AG09309 (cell line): ENCODE results near the gene PDE3B.
"Not testable (repeated sequence)": the region's sequence is repeated elsewhere in the genome, so short reads cannot be mapped to it uniquely, and the experiment has no call there.

Experiments
- DNase-seq: peaks from one replicate; pipeline ENCODE4 v3.0.0-alpha.2; 2010; ENCODE audit warnings: low read depth
- H3K4me3 ChIP-seq: 2 replicates; pipeline ENCODE4 v1.5.1; 2011; ENCODE audit warnings: mild to moderate bottlenecking, low read depth, low read length, moderate library complexity; ENCODE audit not compliant: control insufficient read depth
- TF ChIP-seq, protein P1 (sequence below): IDR thresholded peaks from 2 replicates; pipeline ENCODE4 v1.5.1; 2011; ENCODE audit warnings: mild to moderate bottlenecking, low read depth, low read length, inconsistent platforms; ENCODE audit not compliant: insufficient read depth, control insufficient read depth; ENCODE audit errors: missing control alignments

The PDE3B gene

DNA sequence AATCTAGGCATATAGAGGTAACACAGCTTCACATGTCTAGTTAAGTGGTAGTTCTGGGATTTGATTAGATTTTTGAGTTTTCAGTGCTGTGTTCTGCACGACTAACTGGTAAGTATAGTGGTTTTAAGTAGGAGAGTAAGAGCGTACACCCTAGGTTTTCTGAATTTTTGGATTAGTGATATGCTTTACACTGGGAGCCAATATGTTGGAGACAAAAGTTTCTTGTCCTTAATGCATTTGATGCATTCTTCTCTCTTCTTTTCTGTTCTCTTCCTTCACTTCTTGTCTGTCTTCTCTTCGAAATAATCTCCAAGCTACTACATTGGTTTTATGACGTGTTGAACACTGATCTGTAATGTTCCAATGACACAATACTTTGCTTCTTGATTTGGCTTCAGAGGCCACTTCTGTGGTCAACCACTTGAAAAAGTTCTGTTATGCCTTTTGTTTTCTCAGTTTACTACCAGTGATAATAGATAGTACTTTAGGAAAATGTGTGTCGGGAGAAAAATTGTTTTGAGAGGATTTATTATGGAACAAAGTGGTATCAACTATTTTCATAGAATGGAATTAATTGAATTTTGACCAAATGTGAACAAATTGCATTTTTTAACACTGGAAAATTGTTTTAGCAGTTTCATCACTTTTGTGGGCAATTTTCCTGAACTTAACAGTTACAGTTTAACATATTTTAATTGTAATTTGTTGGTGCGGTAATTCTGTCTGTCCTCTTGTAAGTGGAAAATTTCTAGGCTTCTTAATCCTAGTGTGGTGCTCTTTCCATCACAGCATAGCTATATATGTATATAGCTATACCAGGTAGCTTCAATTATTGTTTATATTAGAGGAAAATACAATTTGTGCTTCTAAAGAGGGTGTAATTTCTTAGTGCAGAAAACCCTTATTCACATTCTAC is 2.6 kb downstream of the PDE3B start:
- TF ChIP-seq, protein P1, sequence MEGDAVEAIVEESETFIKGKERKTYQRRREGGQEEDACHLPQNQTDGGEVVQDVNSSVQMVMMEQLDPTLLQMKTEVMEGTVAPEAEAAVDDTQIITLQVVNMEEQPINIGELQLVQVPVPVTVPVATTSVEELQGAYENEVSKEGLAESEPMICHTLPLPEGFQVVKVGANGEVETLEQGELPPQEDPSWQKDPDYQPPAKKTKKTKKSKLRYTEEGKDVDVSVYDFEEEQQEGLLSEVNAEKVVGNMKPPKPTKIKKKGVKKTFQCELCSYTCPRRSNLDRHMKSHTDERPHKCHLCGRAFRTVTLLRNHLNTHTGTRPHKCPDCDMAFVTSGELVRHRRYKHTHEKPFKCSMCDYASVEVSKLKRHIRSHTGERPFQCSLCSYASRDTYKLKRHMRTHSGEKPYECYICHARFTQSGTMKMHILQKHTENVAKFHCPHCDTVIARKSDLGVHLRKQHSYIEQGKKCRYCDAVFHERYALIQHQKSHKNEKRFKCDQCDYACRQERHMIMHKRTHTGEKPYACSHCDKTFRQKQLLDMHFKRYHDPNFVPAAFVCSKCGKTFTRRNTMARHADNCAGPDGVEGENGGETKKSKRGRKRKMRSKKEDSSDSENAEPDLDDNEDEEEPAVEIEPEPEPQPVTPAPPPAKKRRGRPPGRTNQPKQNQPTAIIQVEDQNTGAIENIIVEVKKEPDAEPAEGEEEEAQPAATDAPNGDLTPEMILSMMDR: no peak
- DNase-seq: no peak
- no peak overlapping the region for H3K4me3 ChIP-seq

DNA sequence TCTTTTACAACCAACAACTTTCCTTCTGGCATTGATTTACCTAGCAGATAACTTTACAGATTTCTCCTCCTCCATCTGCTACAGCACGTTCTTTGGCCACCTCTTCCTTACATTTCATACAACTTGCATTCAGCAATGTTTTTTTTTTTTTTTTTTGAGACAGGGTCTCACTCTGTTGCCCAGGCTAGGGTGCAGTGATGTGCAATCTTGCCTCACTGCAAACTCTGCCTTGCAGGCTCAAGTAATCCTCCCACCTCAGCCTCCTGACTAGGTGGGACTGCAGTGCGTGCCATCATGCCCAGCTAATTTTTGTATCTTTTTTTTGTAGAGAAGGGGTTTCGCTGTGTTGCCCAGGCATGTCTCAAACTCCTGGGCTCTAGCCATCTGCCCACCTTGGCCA is 6.5 kb downstream of the PDE3B start:
- TF ChIP-seq, protein P1: no peak
- DNase-seq: no peak
- no peak overlapping the region for H3K4me3 ChIP-seq

DNA sequence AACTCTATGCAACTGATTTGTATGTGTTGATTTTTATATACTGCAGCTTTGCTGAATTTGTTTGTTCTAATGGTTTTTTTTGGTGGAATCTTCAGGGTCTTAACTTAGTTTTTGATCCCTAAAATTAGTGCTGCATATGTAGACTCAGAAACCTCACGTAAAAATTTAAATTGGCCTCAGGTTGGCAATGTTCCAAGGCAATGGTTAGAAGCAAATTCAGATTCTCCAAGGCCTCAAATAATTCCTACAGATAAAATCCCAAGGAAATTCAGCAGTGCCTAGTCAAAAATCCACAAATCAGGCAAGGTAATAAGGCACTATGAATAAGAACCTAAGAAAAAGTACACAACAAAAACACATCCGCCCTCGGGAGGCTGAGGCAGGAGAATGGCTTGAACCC is 9.5 kb downstream of the PDE3B start:
- no peak overlapping the region for H3K4me3 ChIP-seq
- TF ChIP-seq, protein P1: no peak
- no peak for DNase-seq

DNA sequence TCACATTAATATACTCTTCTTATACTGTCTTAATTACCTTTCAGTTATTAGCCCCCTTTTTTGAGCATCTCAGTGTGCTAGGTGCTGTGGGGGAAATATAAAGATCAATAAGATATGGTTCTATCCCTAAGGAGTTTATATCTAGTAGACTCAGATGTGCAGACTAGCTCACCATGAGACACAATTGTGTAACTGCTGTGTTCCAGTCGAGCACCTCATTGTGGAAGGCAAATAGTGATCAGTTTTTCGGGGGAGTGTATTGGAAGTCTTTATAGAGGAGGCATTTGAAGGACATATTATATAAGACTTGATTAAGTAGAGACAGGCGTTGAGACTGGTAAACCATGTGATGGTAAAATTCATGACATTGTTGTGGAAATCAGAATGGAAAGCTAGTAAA is 11.8 kb downstream of the PDE3B start:
- H3K4me3 ChIP-seq: no peak overlapping the region
- TF ChIP-seq, protein P1: no peak
- DNase-seq: no peak

DNA sequence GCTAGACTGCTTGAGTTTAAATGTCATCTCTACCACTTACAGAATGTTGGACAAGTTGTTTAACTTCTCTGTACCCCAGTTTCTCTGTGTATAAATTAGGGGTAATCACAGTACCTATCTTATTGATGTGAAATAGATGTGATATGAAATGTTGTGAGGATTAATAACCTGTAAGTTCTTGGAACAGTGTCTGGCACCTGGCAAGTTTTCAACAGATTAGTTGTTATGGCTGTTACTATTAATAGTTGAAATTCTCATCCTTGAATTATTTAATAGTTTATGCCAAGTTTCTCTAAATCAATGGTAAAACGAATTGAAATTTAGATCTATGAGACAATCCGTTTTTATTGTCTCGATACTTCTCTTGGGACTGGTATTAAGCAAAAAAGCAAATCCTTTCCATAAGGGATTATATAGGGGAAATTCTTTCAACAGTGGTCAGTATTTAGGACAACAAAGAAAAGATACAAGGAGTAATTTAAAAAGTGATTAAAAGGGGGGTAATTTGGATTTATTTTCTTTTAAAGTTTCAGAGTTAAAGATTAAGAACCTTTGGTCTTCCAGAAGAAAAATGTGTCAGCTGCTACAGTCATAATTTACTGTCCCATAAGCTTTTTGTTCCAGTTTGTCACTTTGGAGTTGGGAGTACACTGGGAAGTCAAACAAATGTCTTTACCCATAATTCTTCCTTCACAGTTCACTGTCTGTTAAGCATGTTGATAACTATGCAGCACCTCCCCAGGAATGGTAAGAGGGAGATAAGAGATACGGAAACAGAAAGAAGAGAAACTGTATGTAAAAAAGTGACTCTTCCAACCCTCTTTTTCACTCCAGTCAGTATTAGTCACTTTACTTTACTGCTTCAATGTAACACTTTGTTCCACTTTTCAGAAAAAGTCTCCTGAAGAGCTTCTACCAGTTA is 13.2 kb downstream of the PDE3B start:
- TF ChIP-seq, protein P1: no peak
- no peak overlapping the region for H3K4me3 ChIP-seq
- no peak for DNase-seq

DNA sequence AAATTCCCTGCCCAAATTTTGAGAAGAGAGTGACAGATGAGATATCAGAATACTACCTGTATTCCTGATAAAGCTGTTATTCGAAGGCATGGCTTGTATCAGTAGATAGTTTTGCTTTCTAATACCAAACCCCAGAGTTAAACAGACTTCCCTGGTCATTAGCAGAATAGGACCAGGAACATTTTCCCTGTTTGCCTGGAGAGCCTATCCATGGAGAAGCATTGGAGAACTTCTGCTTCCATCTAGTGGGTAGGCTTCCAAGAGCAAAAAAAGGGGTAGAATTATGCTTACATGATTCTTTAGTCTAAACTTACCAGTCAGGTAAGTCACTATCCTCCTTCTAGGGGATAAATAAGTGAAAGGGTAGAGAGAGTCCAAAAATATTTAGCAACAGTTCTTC is 14.2 kb downstream of the PDE3B start:
- H3K4me3 ChIP-seq: no peak overlapping the region
- no peak for DNase-seq
- TF ChIP-seq, protein P1: no peak

DNA sequence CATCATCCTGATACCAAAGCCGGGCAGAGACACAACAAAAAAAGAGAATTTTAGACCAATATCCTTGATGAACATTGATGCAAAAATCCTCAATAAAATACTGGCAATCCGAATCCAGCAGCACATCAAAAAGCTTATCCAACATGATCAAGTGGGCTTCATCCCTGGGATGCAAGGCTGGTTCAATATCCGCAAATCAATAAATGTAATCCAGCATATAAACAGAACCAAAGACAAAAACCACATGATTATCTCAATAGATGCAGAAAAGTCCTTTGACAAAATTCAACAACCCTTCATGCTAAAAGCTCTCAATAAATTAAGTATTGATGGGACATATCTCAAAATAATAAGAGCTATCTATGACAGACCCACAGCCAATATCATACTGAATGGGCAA is 21.3 kb downstream of the PDE3B start:
- not testable (repeated sequence) for DNase-seq, H3K4me3 ChIP-seq

DNA sequence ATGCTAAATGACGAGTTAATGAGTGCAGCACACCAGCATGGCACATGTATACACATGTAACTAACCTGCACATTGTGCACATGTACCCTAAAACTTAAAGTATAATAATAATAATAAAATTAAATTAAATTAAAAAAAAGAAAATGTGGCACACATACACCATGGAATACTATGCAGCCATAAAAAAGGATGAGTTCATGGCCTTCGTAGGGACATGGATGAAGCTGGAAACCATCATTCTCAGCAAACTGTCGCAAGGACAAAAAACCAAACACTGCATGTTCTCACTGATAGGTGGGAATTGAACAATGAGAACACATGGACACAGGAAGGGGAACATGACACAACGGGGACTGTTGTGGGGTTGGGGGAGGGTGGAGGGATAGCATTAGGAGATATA is 23.7 kb downstream of the PDE3B start:
- DNase-seq, H3K4me3 ChIP-seq: not testable (repeated sequence)
